ENCODE measurements around the gene KNDC1.

Gene KNDC1

DNA sequence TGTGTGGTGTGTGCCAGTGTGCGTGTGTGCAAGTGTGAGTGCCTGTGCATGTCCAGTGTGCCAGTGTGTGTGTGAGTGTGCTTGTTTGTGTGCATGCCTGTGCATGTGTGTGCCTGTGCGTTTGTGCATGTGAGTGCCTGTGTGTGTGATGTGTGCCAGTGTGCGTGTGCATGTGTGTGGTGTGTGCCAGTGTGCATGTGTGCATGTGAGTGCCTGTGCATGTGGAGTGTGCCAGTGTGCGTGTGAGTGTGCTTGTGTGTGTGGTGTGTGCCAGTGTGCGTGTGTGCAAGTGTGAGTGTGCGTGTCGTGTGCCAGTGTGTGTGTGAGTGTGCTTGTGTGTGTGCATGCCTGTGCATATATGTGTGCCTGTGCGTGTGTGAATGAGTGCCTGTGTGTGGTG lies 38.5 kb upstream of the KNDC1 start:
- in situ Hi-C loops (cut with HindIII; ENCODE audit: low sequenced_read_pairs) = no loop called here
- DNase-seq (ENCODE audit: low read depth, low spot score) = no peak
- H3K4me3 ChIP-seq (ENCODE audit: low read depth, low read length) = no peak overlapping the region
- TF ChIP-seq, protein P1, sequence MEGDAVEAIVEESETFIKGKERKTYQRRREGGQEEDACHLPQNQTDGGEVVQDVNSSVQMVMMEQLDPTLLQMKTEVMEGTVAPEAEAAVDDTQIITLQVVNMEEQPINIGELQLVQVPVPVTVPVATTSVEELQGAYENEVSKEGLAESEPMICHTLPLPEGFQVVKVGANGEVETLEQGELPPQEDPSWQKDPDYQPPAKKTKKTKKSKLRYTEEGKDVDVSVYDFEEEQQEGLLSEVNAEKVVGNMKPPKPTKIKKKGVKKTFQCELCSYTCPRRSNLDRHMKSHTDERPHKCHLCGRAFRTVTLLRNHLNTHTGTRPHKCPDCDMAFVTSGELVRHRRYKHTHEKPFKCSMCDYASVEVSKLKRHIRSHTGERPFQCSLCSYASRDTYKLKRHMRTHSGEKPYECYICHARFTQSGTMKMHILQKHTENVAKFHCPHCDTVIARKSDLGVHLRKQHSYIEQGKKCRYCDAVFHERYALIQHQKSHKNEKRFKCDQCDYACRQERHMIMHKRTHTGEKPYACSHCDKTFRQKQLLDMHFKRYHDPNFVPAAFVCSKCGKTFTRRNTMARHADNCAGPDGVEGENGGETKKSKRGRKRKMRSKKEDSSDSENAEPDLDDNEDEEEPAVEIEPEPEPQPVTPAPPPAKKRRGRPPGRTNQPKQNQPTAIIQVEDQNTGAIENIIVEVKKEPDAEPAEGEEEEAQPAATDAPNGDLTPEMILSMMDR (IDR thresholded peaks at IDR 0.05; ENCODE audit: low read depth, low read length) = no peak

DNA sequence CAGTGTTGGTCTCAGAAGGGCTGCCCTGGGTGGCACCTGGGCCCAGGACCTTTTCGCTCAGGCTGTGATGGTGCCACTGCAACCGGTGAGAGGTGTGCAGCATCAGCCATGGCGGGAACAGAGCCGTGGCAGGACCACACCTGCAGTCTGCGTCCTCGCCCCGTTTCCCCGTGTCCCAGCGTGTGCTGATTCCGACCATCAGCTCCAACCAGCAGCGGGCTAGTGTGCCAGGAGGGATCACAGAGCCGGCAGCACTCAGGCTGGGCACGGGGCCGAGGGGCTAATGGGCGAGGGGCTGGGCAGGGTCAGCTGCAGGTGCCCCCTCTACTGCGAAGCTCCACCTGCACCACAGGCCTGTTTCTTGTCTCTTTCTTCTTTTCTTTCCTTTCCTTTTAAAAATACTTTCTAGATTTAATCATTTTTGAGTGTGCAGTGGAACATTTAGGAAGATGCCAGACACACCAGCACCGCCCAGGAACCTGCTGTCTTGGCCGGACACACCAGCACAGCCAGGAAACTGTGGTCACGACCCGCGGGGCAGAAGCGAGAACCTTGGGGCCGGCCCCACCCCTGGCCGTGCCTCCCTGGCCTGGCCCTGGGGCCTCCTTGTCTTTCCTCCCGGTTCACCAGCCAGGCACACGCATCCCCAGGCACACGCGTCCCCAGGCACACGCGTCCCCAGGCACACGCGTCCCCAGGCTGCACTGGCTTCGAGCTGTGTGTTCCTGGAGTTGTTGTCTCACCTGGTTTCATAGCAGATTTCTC lies 37.7 kb upstream of the KNDC1 start:
- TF ChIP-seq, protein P1 (IDR thresholded peaks at IDR 0.05; ENCODE audit: low read depth, low read length) = no peak
- H3K4me3 ChIP-seq (ENCODE audit: low read depth, low read length) = no peak overlapping the region
- in situ Hi-C loops (cut with HindIII; ENCODE audit: low sequenced_read_pairs) = no loop called here

DNA sequence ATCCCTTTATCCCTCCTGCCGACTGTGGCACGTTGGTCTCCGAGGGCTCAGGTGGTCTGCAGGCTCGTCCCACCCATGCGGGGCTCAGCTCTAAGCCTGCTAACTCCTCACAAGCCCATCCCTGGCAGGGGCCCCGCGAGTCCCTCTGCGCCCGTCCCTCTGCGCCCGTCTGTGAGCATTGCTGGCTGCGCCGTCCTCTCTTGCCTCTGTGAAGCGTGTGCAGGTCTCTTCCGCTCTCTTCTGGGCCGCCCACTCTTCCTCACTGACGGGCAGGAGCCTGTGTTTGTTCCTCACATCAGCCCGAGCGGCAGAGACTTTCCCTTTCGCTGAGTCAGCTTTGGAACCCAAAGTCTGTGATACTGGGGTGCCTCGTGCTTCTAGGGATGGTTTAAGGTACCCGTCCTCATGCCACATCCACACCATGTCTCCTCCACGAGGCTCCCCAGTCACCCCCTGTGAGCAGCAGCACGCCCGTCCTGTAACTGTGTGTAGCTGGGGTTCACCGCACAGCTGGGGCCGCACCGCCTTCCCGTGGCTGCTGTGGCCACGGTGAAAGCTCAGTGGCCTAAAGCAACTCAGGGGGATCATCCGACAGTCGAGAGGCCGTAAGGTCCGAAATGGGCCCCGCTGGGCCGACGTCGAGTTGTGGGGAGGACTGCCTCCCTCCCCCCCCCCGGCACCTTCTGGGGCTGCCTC lies 36.8 kb upstream of the KNDC1 start:
- TF ChIP-seq, protein P1 (IDR thresholded peaks at IDR 0.05; ENCODE audit: low read depth, low read length) = no peak
- H3K4me3 ChIP-seq (ENCODE audit: low read depth, low read length) = no peak overlapping the region
- DNase-seq (ENCODE audit: low read depth, low spot score) = no peak
- in situ Hi-C loops (cut with HindIII; ENCODE audit: low sequenced_read_pairs) = no loop called here

More for the DNA sequence above, 37.7 kb upstream of the KNDC1 start:
- no peak for DNase-seq (ENCODE audit: low read depth, low spot score)

DNA sequence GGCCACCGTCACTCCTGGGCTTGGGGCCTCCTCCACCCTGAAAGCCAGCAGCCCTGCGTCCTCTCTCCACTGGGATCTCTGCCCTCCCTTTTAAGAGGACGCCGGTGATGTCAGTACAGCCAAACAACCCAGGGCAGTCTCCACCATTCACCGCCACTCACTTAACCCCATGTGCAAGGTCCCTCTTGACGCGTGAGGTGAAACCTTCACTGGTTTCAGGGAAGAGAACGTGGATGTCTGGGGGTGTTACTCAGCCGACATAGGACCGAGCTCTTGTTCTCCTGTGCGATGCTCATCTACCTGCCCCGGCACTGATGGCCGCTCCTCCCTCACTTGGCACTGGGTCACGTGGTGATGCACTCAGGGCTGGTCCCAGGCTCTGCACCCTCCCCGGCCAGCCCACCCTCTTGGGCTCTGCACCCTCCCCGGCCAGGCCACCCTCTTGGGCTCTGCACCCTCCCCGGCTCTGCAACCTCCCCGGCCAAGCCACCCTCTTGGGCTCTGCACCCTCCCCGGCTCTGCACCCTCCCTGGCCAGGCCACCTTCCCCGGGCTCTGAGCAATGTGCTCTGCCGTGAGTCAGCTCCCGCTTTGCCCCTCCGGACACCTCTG lies 36.2 kb upstream of the KNDC1 start:
- TF ChIP-seq, protein P1 (IDR thresholded peaks at IDR 0.05; ENCODE audit: low read depth, low read length) = no peak
- H3K4me3 ChIP-seq (ENCODE audit: low read depth, low read length) = no peak overlapping the region
- in situ Hi-C loops (cut with HindIII; ENCODE audit: low sequenced_read_pairs) = no loop called here
- DNase-seq (ENCODE audit: low read depth, low spot score) = no peak

- H3K4me3 ChIP-seq (ENCODE audit: low read depth, low read length) = no peak overlapping the region
- no peak for DNase-seq (ENCODE audit: low read depth, low spot score)
- in situ Hi-C loops (cut with HindIII; ENCODE audit: low sequenced_read_pairs) = no loop called here
- TF ChIP-seq, protein P1 (IDR thresholded peaks at IDR 0.05; ENCODE audit: low read depth, low read length) = peak; percentile 22
These were observed 35.4 kb upstream of the KNDC1 start for GRCh38 chr10:133124357-133125211.

GRCh38 chr10:133125901-133126300 lies 34.1 kb upstream of the KNDC1 start:
- in situ Hi-C loops (cut with HindIII; ENCODE audit: low sequenced_read_pairs) = no loop called here
- no peak overlapping the region for H3K4me3 ChIP-seq (ENCODE audit: low read depth, low read length)
- TF ChIP-seq, protein P1 (IDR thresholded peaks at IDR 0.05; ENCODE audit: low read depth, low read length) = no peak
- no peak for DNase-seq (ENCODE audit: low read depth, low spot score)
